Neural progenitor cell (in vitro differentiated cells): ENCODE results near the gene CELF4. TPM values are rescaled to one million over a fixed set of nuclear protein-coding genes. Genes with fewer than 3 reads are reported as not detected.

Experiments
- DNase-seq: peaks from one replicate; pipeline ENCODE4 v3.0.0-alpha.2; 2016; ENCODE audit warnings: low spot score
- H2AFZ ChIP-seq: fragments of 200-600 bp; sonication (generic); replicated peaks from 2 replicates; pipeline ENCODE4 v1.6.1; 2016; ENCODE audit warnings: antibody characterized with exemption
- H3F3A ChIP-seq: fragments of 200-600 bp; sonication (generic); 2 replicates; pipeline ENCODE4 v1.6.1; 2016; ENCODE audit warnings: antibody characterized with exemption, low read depth
- H3K27ac ChIP-seq: fragments of 200-600 bp; sonication (generic); 2 replicates; pipeline ENCODE4 v1.5.1; 2016; ENCODE audit warnings: mild to moderate bottlenecking
- H3K27me3 ChIP-seq: fragments of 200-600 bp; sonication (generic); 2 replicates; pipeline ENCODE4 v1.6.1; 2016; ENCODE audit warnings: mild to moderate bottlenecking, moderate library complexity
- H3K36me3 ChIP-seq: fragments of 200-600 bp; sonication (generic); 2 replicates; pipeline ENCODE4 v1.5.1; 2016
- H3K4me1 ChIP-seq: fragments of 200-600 bp; sonication (generic); 2 replicates; pipeline ENCODE4 v1.6.1; 2016; ENCODE audit warnings: mixed run types
- H3K4me2 ChIP-seq: fragments of 200-600 bp; sonication (generic); 2 replicates; pipeline ENCODE4 v1.6.1; 2016
- H3K4me3 ChIP-seq: fragments of 200-600 bp; sonication (generic); 2 replicates; pipeline ENCODE4 v1.5.1; 2016
- H3K79me2 ChIP-seq: fragments of 200-600 bp; sonication (generic); 2 replicates; pipeline ENCODE4 v1.6.1; 2016; ENCODE audit warnings: low read depth
- H3K9ac ChIP-seq: fragments of 200-600 bp; sonication (generic); 2 replicates; pipeline ENCODE4 v1.6.1; 2016
- H3K9me3 ChIP-seq: fragments of 200-600 bp; sonication (generic); 2 replicates; pipeline ENCODE4 v1.5.1; 2016; ENCODE audit warnings: low read depth
- H4K20me1 ChIP-seq: fragments of 200-600 bp; sonication (generic); 2 replicates; pipeline ENCODE4 v1.6.1; 2016; ENCODE audit warnings: low read depth
- H3K27ac Mint-ChIP-seq: 3 replicates; pipeline ENCODE4 v1.8.0; 2021; ENCODE audit warnings: mixed read lengths
- H3K27me3 Mint-ChIP-seq: 2 replicates; pipeline ENCODE4 v1.8.0; 2022; ENCODE audit warnings: low read depth, mild to moderate bottlenecking, inconsistent platforms, moderate library complexity, mixed read lengths; ENCODE audit not compliant: insufficient read depth
- H3K36me3 Mint-ChIP-seq: 3 replicates; pipeline ENCODE4 v1.8.0; 2021; ENCODE audit warnings: mixed read lengths
- H3K4me1 Mint-ChIP-seq: 3 replicates; pipeline ENCODE4 v1.8.0; 2021; ENCODE audit warnings: mixed read lengths
- H3K4me3 Mint-ChIP-seq: 3 replicates; pipeline ENCODE4 v1.8.0; 2021; ENCODE audit warnings: mild to moderate bottlenecking, moderate library complexity, mixed read lengths
- H3K9me3 Mint-ChIP-seq: 3 replicates; pipeline ENCODE4 v1.8.0; 2020; ENCODE audit warnings: mixed read lengths
- EZH2 ChIP-seq: fragments of 200-600 bp; sonication (generic); IDR thresholded peaks from 2 replicates; pipeline ENCODE4 v1.6.1; 2017; ENCODE audit warnings: antibody characterized with exemption, mild to moderate bottlenecking, moderate library complexity
- EZH2phosphoT487 ChIP-seq: fragments of 200-600 bp; sonication (generic); IDR thresholded peaks from 2 replicates; pipeline ENCODE4 v1.6.1; 2017; ENCODE audit warnings: antibody characterized with exemption
- total RNA-seq: library from RNA; depleted of rRNA; stranded (reverse); fragments of >200 nt; gene quantifications from 2 replicates; pipeline ENCODE4 v1.2.3, GENCODE V29; 2015; ENCODE audit warnings: low replicate concordance
- TF ChIP-seq, protein P1 (sequence below): fragments of 200-600 bp; sonication (generic); IDR thresholded peaks from 2 replicates; pipeline ENCODE4 v1.5.1; 2017; ENCODE audit warnings: antibody characterized with exemption, mild to moderate bottlenecking

The CELF4 gene
- total RNA-seq, 1 donor from 2014 or later = 1.8 TPM

DNA sequence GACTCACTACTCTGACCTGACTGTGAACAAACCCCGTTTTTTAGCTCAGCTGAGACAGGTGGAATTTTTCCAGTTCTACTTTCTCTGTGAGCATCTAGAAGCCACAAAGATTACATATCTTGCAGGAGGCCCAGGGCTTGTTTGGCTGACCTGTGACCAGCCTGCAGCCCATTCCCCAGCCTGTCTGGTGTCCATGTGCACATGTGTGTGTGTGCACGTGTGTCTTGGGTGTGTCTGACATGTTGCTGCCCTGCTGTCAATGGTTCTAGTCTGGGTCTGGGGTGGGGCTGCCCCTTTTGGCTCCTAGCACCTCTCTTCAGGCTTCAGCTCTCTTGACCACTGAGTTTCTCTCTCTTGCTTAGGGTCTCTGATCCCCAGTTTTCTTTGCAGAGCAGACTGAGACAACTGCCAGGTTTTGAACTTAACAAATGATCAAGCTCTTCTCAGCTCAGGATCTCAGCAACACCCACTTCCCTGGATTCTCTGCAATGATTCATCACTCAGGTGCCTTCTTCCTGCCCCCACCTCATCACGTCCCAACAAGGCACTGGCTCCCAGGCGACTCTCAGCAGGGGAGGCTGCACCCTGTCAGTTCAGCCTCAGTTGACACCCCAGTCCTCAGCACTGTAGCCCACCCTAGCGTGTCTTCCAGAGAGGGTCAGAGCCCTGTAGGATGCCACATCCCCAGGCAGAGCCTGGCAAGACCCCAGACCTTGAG, 130.3 kb downstream of the CELF4 start:
- H3K9me3 ChIP-seq = no peaks in the 10 kb centered on the region
- H3K36me3 ChIP-seq = no peaks in the 10 kb centered on the region
- Mint-ChIP-seq H3K36me3 (no peaks in the 10 kb centered on the region), H3K27ac (no peak overlapping the region), H3K27me3 (peaks cover 3% of the 10 kb centered on the region), H3K4me3 (no peak overlapping the region), H3K9me3 (peaks cover 6% of the 10 kb centered on the region), H3K4me1 (no peaks in the 10 kb centered on the region)
- H2AFZ ChIP-seq = no peak overlapping the region
- no peak overlapping the region for H3K4me2 ChIP-seq
- no peak for TF ChIP-seq EZH2
- no peak for TF ChIP-seq EZH2phosphoT487
- TF ChIP-seq, protein P1, sequence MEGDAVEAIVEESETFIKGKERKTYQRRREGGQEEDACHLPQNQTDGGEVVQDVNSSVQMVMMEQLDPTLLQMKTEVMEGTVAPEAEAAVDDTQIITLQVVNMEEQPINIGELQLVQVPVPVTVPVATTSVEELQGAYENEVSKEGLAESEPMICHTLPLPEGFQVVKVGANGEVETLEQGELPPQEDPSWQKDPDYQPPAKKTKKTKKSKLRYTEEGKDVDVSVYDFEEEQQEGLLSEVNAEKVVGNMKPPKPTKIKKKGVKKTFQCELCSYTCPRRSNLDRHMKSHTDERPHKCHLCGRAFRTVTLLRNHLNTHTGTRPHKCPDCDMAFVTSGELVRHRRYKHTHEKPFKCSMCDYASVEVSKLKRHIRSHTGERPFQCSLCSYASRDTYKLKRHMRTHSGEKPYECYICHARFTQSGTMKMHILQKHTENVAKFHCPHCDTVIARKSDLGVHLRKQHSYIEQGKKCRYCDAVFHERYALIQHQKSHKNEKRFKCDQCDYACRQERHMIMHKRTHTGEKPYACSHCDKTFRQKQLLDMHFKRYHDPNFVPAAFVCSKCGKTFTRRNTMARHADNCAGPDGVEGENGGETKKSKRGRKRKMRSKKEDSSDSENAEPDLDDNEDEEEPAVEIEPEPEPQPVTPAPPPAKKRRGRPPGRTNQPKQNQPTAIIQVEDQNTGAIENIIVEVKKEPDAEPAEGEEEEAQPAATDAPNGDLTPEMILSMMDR = no peak
- H4K20me1 ChIP-seq = no peaks in the 10 kb centered on the region
- H3F3A ChIP-seq = no peaks in the 10 kb centered on the region
- no peak overlapping the region for H3K4me3 ChIP-seq
- no peaks in the 10 kb centered on the region for H3K4me1 ChIP-seq
- DNase-seq = no peak
- H3K27ac ChIP-seq = no peak overlapping the region
- H3K27me3 ChIP-seq = no peaks in the 10 kb centered on the region
- no peak overlapping the region for H3K9ac ChIP-seq
- H3K79me2 ChIP-seq = no peaks in the 10 kb centered on the region

DNA sequence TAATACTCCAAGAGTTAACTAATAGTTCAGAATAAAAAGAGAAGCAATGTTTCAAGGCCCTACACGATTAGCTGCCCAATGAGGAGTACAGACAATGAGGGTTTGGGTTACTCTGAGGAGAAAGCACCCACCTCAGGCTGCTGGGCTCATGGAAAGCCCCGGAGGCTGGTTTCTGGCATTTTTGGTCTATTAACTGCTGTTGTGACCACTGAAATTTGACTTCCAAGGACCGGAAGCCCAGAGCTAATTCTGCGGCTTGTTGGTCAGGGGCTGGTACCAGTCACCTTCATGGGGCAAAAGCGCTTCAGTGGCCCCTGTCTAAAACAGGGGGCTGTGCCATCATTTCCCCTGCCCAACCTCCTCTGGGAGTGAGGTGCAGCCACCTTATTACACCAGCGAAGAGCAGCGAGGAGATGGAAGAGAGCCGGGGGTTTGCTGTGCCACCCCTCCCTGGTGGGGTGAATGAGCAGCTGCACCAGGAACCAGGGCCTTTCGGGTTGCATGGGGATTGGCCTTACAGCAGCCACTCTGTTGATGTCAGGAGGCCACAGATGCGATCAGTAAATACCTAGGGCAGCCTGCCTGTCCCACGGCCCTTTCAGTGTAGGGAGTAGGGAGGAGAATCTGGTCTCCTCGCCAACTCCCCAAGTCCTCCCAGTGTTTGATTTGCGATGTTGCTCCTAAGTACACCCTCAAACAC, 131.3 kb downstream of the CELF4 start:
- Histone ChIP-seq H3K4me1 (no peaks in the 10 kb centered on the region), H3K4me3 (no peak overlapping the region), H3K4me2 (no peak overlapping the region), H4K20me1 (no peaks in the 10 kb centered on the region), H3K79me2 (no peaks in the 10 kb centered on the region), H3K36me3 (no peaks in the 10 kb centered on the region), H2AFZ (no peak overlapping the region), H3F3A (no peaks in the 10 kb centered on the region), H3K27me3 (no peaks in the 10 kb centered on the region), H3K27ac (no peak overlapping the region), H3K9me3 (no peaks in the 10 kb centered on the region), H3K9ac (no peak overlapping the region)
- DNase-seq = no peak
- H3K36me3 Mint-ChIP-seq = no peaks in the 10 kb centered on the region
- H3K9me3 Mint-ChIP-seq = peaks cover 6% of the 10 kb centered on the region
- no peak overlapping the region for H3K27ac Mint-ChIP-seq
- TF ChIP-seq EZH2 (no peak), EZH2phosphoT487 (no peak)
- TF ChIP-seq, protein P1 = no peak
- H3K4me1 Mint-ChIP-seq = no peaks in the 10 kb centered on the region
- peaks cover 3% of the 10 kb centered on the region for H3K27me3 Mint-ChIP-seq
- H3K4me3 Mint-ChIP-seq = no peak overlapping the region

DNA sequence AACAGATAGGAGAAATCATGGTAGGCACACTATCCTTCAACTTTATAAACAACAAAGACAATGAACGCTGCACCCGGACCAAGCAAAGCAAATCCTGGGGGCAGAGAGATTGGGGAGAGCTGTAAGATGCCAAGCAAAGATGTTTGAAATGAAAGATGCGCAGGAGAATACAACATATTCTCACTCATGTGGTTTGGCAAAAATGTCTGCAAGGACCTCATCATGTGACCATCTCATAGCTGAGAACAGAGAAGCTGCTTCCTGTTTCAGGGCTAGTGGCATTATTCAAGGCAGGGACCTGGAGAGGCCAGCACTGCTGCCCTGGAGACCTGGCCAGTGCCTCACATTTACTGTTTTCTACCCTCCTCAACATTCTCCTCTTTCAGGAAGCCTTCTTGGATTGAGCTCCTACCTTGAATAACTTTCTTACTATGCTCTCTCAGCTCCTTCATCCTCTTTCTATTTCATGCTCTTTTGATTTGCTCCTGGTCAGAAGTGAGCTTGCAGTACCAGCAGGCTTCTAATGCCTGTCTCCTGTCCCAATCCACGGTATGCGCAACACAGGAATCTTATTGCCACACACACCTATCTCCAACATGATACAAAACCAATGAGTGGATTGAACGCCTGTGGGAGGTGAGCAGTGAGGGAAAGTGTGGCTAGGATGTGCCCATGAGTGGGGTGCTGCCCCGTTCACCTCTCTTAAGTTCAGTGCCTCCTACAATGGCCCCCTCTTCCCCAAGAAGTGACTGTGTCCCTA, 133.0 kb downstream of the CELF4 start:
- Mint-ChIP-seq H3K36me3 (no peaks in the 10 kb centered on the region), H3K27ac (peak overlapping the region; percentile 30), H3K27me3 (peaks cover 3% of the 10 kb centered on the region), H3K9me3 (peaks cover 4% of the 10 kb centered on the region), H3K4me3 (no peak overlapping the region), H3K4me1 (no peaks in the 10 kb centered on the region)
- no peak overlapping the region for H3K27ac ChIP-seq
- H3K4me2 ChIP-seq = no peak overlapping the region
- no peaks in the 10 kb centered on the region for H3K36me3 ChIP-seq
- H3K9ac ChIP-seq = no peak overlapping the region
- TF ChIP-seq EZH2 (no peak), EZH2phosphoT487 (no peak)
- TF ChIP-seq, protein P1 = no peak
- H4K20me1 ChIP-seq = no peaks in the 10 kb centered on the region
- H3K79me2 ChIP-seq = no peaks in the 10 kb centered on the region
- no peaks in the 10 kb centered on the region for H3F3A ChIP-seq
- DNase-seq = no peak
- H3K27me3 ChIP-seq = no peaks in the 10 kb centered on the region
- no peaks in the 10 kb centered on the region for H3K4me1 ChIP-seq
- no peak overlapping the region for H2AFZ ChIP-seq
- H3K9me3 ChIP-seq = no peaks in the 10 kb centered on the region
- H3K4me3 ChIP-seq = no peak overlapping the region
